Naive thymus-derived CD8-positive, alpha-beta T cell (primary cell): ENCODE results near the gene KCTD2. TPM values are rescaled to one million over a fixed set of nuclear protein-coding genes. Genes with fewer than 3 reads are reported as not detected.
A peak's percentile ranks its signal among the peaks of the same experiment; 100 is the strongest.

Experiments used
- ATAC-seq, 2 donors: fragments of 150-1000 bp; cut with Tn5 transposase in 1 of 2; sonication (Bioruptor Pico), chemical (Tn5 transposase) in 1 of 2; 1 replicate in 1 of 2; 2 replicates in 1 of 2; pipeline ENCODE4 v1.10.0; 2021; ENCODE audit warnings: mild to moderate bottlenecking in 2 of 2, moderate library complexity in 2 of 2
- POLR2A ChIA-PET: fragments of 350-600 bp; sonication (Branson Sonifier 250); formaldehyde crosslinking; loops from one replicate; lab custom pipeline; 2021; ENCODE audit warnings: antibody characterized with exemption; lab: Charles Lee
- DNase-seq, 10 donors: peaks; one replicate each; pipeline versions ENCODE4 v3.0.0 to v3.0.0-alpha.2; 2020 to 2022
- H3K27ac Mint-ChIP-seq, 10 donors: one replicate each; pipeline ENCODE4 v1.8.0; 2020 to 2022; ENCODE audit warnings: mild to moderate bottlenecking in 10 of 10, mixed read lengths in 10 of 10, moderate library complexity in 4 of 10, inconsistent platforms in 1 of 10
- H3K27me3 Mint-ChIP-seq, 5 donors: one replicate each; pipeline ENCODE4 v1.8.0; 2021 to 2022; ENCODE audit warnings: mixed read lengths in 5 of 5
- H3K36me3 Mint-ChIP-seq, 3 donors: one replicate each; pipeline ENCODE4 v1.8.0; 2020 to 2022; ENCODE audit warnings: mixed read lengths in 3 of 3, mild to moderate bottlenecking in 2 of 3, inconsistent platforms in 1 of 3
- H3K4me1 Mint-ChIP-seq, 4 donors: one replicate each; pipeline ENCODE4 v1.8.0; 2021 to 2022; ENCODE audit warnings: mixed read lengths in 4 of 4
- H3K4me3 Mint-ChIP-seq, 10 donors: one replicate each; pipeline ENCODE4 v1.8.0; 2020 to 2022; ENCODE audit warnings: mild to moderate bottlenecking in 10 of 10, mixed read lengths in 10 of 10, moderate library complexity in 6 of 10, inconsistent platforms in 1 of 10
- H3K9me3 Mint-ChIP-seq, 9 donors: one replicate each; pipeline ENCODE4 v1.8.0; 2020 to 2022; ENCODE audit warnings: mixed read lengths in 9 of 9, mild to moderate bottlenecking in 3 of 9, inconsistent platforms in 1 of 9, moderate library complexity in 1 of 9
- polyA plus RNA-seq, 3 donors: library from polyadenylated mRNA; unstranded; fragments of 300-500 nt; fragmentation: Illumina TruSeq; gene quantifications; one replicate each; pipeline ENCODE4 v1.2.3, GENCODE V29; 2021
- total RNA-seq, 8 experiments: library from RNA in 2 of 8; stranded (reverse) in 2 of 8; gene quantifications; one replicate each; pipeline ENCODE4 v1.2.3 and lab custom pipeline; 2021 to 2026

Gene KCTD2
- total and polyA plus RNA-seq, 5 experiments from 2014 or later: 6.8 to 28.6 (median 10.9) TPM

DNA sequence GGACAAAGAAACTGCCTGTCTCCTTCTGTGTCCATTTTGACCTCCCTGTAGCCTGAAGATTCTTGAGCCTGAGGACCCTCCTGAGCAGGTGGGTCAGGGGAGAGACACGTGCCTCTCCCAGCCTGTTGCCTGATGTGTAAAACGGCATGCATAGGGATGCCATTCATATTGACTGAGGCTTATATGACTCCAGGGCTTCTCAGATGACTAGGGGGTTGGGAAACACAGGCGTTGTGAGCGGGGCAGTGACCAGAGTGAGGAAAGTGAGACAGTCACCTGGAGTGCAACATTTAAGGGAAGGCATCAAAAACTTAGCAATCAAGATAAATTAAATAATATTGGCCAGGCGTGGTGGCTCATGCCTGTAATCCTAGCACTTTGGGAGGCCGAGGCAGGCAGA, 35.7 kb downstream of the KCTD2 start:
- no peaks in the 10 kb centered on the region for H3K27me3 Mint-ChIP-seq
- POLR2A ChIA-PET: interaction anchor here (1.1 to 1.4 kb wide), 2 partner anchors 15 to 17 kb away, joined by 3 read pairs; no protein-coding TSS in a partner anchor

DNA sequence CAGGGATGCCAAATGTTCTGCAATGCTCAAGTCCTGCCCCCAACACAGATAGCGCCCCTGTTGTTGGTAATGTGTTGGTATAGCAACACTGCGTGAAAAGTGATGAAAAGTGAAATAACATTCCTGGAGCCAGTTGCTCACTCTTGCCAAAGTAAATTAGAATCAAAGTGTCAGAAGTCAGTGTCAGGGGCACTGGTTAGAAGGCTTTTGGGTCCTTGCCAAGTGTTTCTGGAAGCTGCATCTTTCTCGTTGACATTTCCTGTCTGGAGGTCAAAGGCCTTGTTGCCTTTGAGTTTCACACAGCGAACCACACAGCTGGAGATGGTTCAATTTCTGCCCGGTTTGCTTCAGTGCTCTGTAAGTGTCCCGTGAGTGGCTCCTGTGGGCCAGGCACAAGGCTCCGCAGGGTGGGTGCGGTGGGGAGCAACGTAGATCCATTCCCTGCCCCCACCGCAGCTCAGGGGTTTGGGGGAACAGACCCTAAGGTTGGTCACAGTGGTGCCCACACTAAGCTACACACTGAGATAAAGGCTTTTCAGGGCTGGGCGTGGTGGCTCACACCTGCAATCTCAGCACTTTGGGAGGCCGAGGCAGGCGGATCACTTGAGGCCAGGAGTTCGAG, 37.1 kb downstream of the KCTD2 start:
- no peaks in the 10 kb centered on the region for H3K27me3 Mint-ChIP-seq
- no peaks in the 10 kb centered on the region for H3K9me3 Mint-ChIP-seq
- ATAC-seq (peak; percentile 39 to 68), DNase-seq (peak in 9 of 10 donors; percentile 22 to 76 (median 46))
- peak overlapping the region in 9 of 10 donors; percentile 69 to 90 (median 83) for H3K27ac Mint-ChIP-seq
- POLR2A ChIA-PET: interaction anchor here (0.7 to 1.4 kb wide), 7 partner anchors 16 to 120 kb away, joined by 3 to 7 read pairs (median 4); partner anchors contain the start of genes ATP5PD and KCTD2
- H3K4me1 Mint-ChIP-seq: peaks cover 18 to 42% (median 35%) of the 10 kb centered on the region in 4 donors
- H3K4me3 Mint-ChIP-seq: peak overlapping the region in 5 of 10 donors; percentile 15 to 57 (median 20)
- no peaks in the 10 kb centered on the region for H3K36me3 Mint-ChIP-seq

More for the DNA sequence above, 35.7 kb downstream of the KCTD2 start:
- no peak for ATAC-seq
- no peaks in the 10 kb centered on the region for H3K9me3 Mint-ChIP-seq
- H3K36me3 Mint-ChIP-seq: no peaks in the 10 kb centered on the region
- no peak for DNase-seq
- peak overlapping the region in 5 of 10 donors; percentile 5 to 50 (median 34) for H3K27ac Mint-ChIP-seq
- peak overlapping the region in 2 of 10 donors; percentile 33 to 53 for H3K4me3 Mint-ChIP-seq
- H3K4me1 Mint-ChIP-seq: peaks cover 15 to 38% (median 30%) of the 10 kb centered on the region in 4 donors

DNA sequence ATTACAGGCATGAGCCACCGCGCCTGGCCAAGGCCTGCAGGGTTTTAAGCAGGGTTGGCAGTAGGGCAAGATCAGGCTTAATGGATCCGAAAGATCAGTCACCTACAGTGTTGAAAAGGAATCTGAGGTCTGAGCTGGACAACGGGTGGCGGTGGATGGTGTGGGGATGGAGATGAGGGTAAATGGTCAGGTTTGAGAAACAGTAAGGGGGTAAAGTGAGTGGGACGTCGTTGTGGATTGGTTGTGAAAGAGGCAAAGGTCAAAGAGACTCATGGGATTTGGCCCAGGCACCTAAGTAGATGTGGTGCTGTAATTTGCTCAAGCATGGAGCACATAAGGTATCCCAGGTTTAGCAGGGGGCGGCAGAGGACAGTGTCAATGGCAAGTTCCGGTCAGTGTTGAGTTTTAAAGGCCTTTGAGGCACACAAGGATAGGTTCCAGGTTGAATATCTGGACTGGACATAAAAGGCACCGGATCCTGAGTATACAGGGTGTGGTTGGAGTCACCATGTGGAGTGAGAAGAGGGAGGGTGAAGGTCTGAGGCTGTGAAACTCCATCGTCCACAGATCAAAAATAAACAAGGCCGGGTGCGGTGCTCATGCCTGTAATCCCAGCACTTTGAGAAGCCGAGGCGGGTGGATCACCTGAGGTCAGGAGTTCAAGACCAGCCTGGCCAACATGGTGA, 39.6 kb downstream of the KCTD2 start:
- no peaks in the 10 kb centered on the region for H3K9me3 Mint-ChIP-seq
- DNase-seq (no peak), ATAC-seq (no peak)
- no peaks in the 10 kb centered on the region for H3K36me3 Mint-ChIP-seq
- H3K4me3 Mint-ChIP-seq: peak overlapping the region; percentile 52 to 90 (median 80)
- peaks cover 32 to 61% (median 54%) of the 10 kb centered on the region in 4 donors for H3K4me1 Mint-ChIP-seq
- H3K27ac Mint-ChIP-seq: peak overlapping the region; percentile 50 to 93 (median 79)
- H3K27me3 Mint-ChIP-seq: no peaks in the 10 kb centered on the region
- POLR2A ChIA-PET: interaction anchor here (1.2 to 3.1 kb wide), 2 partner anchors 10 to 204 kb away, joined by 3 to 21 read pairs; no protein-coding TSS in a partner anchor

DNA sequence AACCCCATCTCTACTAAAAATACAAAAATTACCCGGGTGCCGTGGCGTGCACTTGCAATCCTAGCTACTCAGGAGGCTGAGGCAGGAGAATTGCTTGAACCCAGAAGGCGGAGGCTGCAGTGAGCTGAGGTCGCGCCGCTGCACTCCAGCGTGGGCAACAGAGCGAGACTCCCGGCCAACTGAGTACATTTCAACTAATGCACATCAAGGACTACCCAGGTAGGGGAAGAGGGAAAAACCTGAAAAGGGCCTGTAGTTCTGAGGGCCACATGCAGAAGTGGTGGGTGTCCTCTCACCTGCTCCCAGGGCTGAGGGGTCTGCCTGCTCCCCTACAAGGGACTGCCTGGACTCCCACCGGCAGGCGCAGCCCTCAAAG, 40.1 kb downstream of the KCTD2 start:
- Mint-ChIP-seq H3K9me3 (no peaks in the 10 kb centered on the region), H3K36me3 (no peaks in the 10 kb centered on the region), H3K4me3 (peak overlapping the region; percentile 52 to 90 (median 80)), H3K27me3 (no peaks in the 10 kb centered on the region), H3K4me1 (peaks cover 36 to 66% (median 58%) of the 10 kb centered on the region in 4 donors), H3K27ac (peak overlapping the region; percentile 55 to 93 (median 84))
- POLR2A ChIA-PET: interaction anchor here (1.0 to 3.1 kb wide), 6 partner anchors 10 to 204 kb away, joined by 3 to 21 read pairs (median 6); partner anchors contain the start of gene ARMC7
- ATAC-seq (peak in 1 of 2 donors; percentile 4), DNase-seq (no peak)

DNA sequence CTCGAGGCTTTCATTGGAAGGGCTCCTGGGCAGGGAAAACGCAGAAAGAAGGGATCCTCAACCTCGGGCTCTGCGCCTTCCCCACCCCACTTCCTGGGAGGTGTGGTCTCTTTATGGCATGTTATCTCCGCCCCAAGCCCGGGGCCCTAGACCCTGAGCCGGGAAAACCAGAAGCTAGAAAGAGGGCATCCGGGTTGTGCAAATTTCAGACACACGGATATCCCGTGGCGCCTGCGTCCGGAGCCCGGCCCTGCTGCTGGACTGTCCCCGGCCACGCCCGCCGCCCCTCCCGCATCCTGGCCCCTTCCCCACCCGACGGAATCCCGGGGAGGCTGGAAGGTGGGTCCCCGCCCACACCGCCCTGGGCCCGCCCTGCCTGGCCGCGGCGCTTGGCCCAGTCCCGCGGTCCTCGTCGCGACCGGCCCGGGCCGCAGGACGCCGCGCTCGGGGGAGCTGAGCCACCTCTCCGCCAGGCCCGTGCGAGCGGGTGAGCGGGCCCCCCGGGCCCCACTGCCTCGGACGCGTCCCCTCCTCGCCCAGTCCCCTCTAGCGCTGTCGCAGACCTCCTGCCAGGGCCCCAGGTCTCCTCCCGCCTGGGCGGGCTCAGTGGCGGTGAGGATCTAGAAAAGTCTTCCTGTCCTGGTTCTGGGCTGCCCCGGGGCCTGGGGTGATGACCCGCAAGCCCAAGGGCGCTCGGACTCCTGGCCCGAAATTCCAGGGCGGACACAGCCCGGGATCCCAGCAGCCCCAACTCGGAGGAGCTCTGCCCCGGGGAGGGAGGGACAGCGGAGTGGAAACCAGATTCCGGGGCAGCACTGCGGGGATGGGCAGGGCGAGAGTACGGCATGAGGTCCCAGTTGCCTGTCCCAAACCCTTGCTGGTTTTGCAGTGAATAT, 40.8 kb downstream of the KCTD2 start, which contains the start of gene SLC16A5:
SLC16A5 (plus strand) TSS at position 397 of the 896 bp plus-strand sequence. CDS start 5,683 bp downstream, outside the sequence.
- DNase-seq: peak in 8 of 10 donors; percentile 25 to 51 (median 36)
- H3K4me1 Mint-ChIP-seq: peaks cover 35 to 66% (median 62%) of the 10 kb centered on the region in 4 donors

DNA sequence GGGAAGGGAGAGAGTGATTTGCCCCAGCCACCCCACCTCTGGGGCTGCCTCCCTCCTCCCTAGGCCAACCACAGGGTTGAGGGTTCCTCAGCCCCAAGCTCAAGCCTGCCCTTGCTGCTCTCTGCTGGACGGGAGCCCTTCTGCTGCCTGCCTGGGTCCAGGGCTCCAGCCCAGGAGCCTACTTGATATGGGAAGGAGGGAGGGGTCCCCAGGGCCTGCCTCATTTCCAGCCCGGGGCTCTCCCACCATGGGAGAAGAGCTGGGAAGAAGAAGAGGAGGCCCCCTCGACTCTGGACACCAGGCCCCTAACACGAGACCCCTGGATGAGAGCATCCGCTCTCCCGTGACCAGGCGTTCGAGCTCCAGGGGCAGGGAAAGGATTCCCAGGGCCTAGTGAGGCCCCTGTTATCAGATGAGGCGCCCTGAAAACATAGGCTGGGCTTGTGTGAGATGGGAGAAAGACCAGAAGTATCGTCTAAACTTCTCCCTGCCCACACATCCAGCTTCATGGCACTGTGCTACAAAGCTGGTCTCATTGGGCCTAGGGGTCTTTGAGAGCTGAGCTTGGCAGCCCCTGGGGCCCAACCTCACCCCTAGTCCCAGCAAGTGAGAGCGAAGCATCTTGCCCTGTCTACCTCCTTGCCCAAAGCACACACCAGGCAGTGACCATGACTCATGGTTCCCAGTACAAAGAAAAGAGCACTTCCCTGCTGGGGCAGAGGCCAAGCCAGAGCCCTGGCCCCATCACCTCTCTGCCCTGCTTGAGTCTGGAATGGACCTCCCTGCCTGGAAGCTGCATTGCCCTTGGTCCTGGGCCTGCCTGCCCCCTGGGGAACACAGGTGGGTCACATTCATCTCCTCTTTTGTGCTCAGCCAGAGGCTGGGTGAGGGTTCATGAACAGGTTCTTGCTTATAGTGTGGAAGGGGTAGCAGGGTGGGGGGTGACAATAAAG, 41.7 kb downstream of the KCTD2 start:
- Mint-ChIP-seq H3K27ac (peak overlapping the region; percentile 31 to 89 (median 78)), H3K4me3 (peak overlapping the region; percentile 70 to 86 (median 78)), H3K9me3 (no peaks in the 10 kb centered on the region), H3K4me1 (peaks cover 35 to 65% (median 61%) of the 10 kb centered on the region in 4 donors), H3K27me3 (no peaks in the 10 kb centered on the region), H3K36me3 (no peaks in the 10 kb centered on the region)
- POLR2A ChIA-PET: interaction anchor here (0.5 to 3.1 kb wide), 14 partner anchors 10 to 1628 kb away, joined by 3 to 21 read pairs (median 4); partner anchors contain the start of genes ARMC7 and MRPL58
- ATAC-seq (no peak), DNase-seq (no peak)

More for the DNA sequence above, 40.8 kb downstream of the KCTD2 start, which contains the start of gene SLC16A5:
- POLR2A ChIA-PET: interaction anchor here (0.5 to 3.1 kb wide), 13 partner anchors 10 to 313 kb away, joined by 3 to 21 read pairs (median 3); partner anchors contain the start of genes ARMC7 and MRPL58
- peak within 1 kb of the TSS; percentile 78 to 90 (median 80) for H3K4me3 Mint-ChIP-seq
- H3K9me3 Mint-ChIP-seq: no peaks in the 10 kb centered on the region
- H3K36me3 Mint-ChIP-seq: no peaks in the 10 kb centered on the region
- peak within 1 kb of the TSS; percentile 70 to 93 (median 84) for H3K27ac Mint-ChIP-seq
- ATAC-seq: peak; percentile 65 to 79
- no peaks in the 10 kb centered on the region for H3K27me3 Mint-ChIP-seq

DNA sequence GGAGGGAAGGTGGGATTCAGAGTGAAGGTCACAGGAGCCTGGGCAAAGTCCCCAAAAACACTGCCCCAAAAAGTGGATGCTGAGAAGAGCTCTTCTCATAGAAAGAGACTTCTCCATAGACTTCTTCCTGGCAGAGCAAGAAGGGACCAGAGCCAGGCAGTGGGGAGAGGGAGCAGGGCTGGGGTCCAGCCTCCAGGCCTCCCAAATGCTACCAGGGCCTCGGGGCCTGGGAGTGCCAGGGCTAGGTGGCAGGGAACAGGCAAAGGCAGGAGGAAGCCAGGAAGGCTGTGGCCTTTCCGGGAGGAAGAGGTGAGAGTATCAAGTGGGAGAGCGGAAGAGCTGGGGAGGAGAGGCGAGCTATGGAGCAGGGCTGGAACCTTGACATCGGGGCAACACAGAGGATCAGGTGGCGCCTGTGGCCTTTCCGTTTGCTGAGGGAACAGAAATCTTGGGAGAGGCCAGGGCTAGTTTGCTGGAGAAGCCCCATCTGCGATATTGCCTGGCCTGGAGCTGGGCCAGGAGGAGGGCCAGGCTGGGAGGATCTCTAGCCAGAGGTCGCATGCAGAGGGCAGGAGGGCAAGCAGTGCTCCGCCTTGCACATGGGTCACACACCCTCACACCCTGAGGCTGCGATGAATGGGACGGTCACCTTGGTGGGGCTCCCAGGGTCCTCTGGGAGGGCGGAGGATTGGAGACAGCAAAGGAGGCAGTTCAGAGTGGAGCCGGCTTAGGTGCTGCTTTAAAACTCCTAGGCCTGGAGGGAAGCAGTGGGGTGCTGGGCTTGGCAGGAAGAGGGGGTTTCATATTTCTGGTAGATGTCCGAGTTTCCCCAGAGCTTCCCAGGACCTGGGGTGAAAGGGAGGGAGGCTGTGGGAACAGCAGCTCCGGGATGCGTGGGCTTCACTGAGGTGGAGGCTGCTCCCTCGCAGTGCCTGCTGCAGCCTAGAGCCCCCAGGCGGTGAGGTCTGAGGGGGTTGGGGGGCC, 44.1 kb downstream of the KCTD2 start:
- peaks cover 28 to 59% (median 49%) of the 10 kb centered on the region in 4 donors for H3K4me1 Mint-ChIP-seq
- ATAC-seq (no peak), DNase-seq (no peak)
- POLR2A ChIA-PET: interaction anchor here (0.6 to 0.7 kb wide), 2 partner anchors 24 to 180 kb away, joined by 3 to 6 read pairs; partner anchors contain the start of gene MIF4GD
- no peaks in the 10 kb centered on the region for H3K36me3 Mint-ChIP-seq
- H3K27ac Mint-ChIP-seq: peak overlapping the region in 7 of 10 donors; percentile 9 to 75 (median 57)
- H3K9me3 Mint-ChIP-seq: no peaks in the 10 kb centered on the region
- H3K4me3 Mint-ChIP-seq: peak overlapping the region in 2 of 10 donors; percentile 26 to 49
- H3K27me3 Mint-ChIP-seq: no peaks in the 10 kb centered on the region

DNA sequence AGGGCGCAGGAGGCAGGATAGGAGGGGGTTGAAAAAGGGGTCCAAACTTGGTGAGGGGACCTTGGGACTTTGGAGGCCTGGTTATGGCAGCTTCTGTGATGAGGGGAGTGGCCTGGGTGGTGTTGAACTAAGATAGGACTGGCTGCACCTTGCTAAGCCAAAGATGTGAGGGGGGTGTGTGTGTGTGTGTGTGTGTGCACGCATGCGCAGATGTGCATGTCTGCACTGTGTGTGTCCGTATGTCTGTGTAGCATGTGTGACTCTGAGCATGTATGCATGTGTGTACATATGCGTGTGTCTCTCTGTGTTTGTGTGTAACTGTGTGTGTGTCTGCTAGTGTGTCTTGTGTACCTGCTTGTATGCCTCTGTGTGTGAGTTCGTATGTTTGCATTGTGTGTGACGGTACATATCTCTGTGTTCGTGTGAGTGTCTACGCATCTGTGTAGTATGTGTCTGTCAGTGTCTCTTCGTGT, 44.9 kb downstream of the KCTD2 start:
- DNase-seq (no peak), ATAC-seq (no peak)
- POLR2A ChIA-PET: interaction anchor here (0.6 kb wide), 1 partner anchor 24 kb away, joined by 6 read pairs; no protein-coding TSS in a partner anchor
- Mint-ChIP-seq H3K9me3 (no peaks in the 10 kb centered on the region), H3K36me3 (no peaks in the 10 kb centered on the region), H3K4me3 (no peak overlapping the region), H3K27me3 (no peaks in the 10 kb centered on the region), H3K4me1 (peaks cover 23 to 51% (median 43%) of the 10 kb centered on the region in 4 donors), H3K27ac (peak overlapping the region in 7 of 10 donors; percentile 0 to 32 (median 22))

DNA sequence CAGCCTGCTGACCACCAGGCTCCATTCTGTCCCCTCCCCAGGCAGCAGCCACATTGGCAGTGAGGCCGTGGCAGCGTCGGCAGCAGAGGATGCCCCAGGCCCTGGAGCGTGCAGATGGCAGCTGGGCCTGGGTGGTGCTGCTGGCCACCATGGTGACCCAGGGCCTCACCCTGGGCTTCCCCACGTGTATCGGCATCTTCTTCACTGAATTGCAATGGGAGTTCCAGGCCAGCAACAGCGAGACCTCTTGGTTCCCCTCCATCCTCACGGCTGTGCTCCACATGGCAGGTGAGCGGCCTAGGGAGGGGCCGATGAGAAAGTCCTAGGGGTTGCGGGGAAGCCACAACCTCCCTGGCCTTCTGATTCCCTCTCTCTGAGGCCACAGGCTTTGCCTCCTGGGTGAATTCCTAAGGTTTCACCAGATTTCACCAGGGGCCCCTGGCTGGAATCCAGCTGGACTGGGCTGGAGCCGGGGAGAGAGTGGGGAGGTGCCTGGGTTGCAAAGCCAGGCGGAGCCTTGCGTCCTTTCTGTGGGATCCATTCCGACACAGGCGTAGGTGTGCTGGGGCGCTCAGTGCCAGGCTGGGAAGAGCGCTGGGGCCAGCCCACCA, 46.6 kb downstream of the KCTD2 start:
- POLR2A ChIA-PET: interaction anchor here (1.1 kb wide), 1 partner anchor 26 kb away, joined by 3 read pairs; no protein-coding TSS in a partner anchor
- no peak overlapping the region for H3K4me3 Mint-ChIP-seq
- no peak for DNase-seq
- H3K36me3 Mint-ChIP-seq: peaks cover 0 to 8% (median 0%) of the 10 kb centered on the region in 3 donors
- no peak overlapping the region for H3K27ac Mint-ChIP-seq
- no peak for ATAC-seq
- H3K9me3 Mint-ChIP-seq: no peaks in the 10 kb centered on the region
- peaks cover 23 to 38% (median 33%) of the 10 kb centered on the region in 4 donors for H3K4me1 Mint-ChIP-seq
- no peaks in the 10 kb centered on the region for H3K27me3 Mint-ChIP-seq
